SH-SY5Y (cell line): Measurements from ENCODE around the gene GBX1.

ENCODE experiments used
- GATA2 ChIP-seq: IDR thresholded peaks from 2 replicates; pipeline ENCODE4 v1.6.1; 2011; ENCODE audit warnings: mild to moderate bottlenecking, low read depth, low read length
- GATA3 ChIP-seq: IDR thresholded peaks from 2 replicates; pipeline ENCODE4 v1.6.1; 2011; ENCODE audit warnings: low read depth, mild to moderate bottlenecking, low read length, moderate library complexity

DNA sequence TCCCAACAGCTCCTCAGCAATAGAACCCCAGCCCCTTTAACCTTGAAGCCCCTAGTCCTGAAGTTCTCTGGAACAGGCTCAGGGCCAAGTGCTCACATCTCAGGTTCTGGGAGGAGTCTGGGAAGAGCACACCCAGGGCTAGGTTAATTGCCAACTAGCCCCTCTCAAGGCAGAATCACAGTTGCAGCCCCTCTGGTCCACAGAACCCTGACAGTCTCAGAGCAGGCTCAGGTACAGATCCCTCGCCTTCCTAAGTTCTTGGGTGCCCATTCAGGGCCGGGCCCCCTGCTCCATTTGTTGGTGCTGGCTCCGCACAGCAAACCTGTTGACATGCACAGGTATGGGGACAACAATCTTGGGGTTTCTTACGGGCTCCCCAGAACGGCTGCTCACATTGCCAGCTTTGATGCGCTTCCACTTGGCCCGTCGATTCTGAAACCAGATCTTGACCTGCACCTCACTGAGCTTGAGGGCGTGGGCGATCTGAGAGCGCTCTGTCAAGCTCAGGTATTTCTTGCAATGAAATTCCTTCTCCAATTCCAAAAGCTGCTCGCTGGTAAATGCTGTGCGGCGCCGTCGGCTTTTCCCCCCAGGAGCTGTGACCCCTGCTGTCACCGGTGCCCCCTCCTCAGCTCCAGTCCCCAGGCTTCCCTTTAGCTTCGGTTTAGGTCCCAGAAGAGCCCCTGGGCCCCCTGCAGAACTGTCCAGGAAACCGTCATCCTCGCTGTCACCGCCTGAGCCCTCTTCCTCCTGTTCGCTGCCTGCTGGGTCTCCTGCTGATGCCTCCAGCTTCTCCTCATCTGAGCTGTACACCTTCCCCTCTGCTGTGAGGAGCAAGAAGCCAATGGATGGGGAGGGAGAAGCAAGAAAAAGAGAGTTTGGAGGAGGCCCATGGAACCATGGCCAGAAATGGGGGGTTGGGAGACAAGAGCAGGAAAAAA, 18.9 kb downstream of the GBX1 start:
- no peak for TF ChIP-seq GATA2
- TF ChIP-seq GATA3: no peak
